HG03159 (cell line): ENCODE results near the gene MOXD1.
"Not testable (repeated sequence)": the region's sequence is repeated elsewhere in the genome, so short reads cannot be mapped to it uniquely, and the experiment has no call there.

Experiments used
- ATAC-seq: cut with Tn5 transposase; IDR thresholded peaks from one replicate; pipeline ENCODE4 v1.9.1; 2021; ENCODE audit warnings: mild to moderate bottlenecking, moderate library complexity; ENCODE audit not compliant: unreplicated experiment

MOXD1 gene

DNA sequence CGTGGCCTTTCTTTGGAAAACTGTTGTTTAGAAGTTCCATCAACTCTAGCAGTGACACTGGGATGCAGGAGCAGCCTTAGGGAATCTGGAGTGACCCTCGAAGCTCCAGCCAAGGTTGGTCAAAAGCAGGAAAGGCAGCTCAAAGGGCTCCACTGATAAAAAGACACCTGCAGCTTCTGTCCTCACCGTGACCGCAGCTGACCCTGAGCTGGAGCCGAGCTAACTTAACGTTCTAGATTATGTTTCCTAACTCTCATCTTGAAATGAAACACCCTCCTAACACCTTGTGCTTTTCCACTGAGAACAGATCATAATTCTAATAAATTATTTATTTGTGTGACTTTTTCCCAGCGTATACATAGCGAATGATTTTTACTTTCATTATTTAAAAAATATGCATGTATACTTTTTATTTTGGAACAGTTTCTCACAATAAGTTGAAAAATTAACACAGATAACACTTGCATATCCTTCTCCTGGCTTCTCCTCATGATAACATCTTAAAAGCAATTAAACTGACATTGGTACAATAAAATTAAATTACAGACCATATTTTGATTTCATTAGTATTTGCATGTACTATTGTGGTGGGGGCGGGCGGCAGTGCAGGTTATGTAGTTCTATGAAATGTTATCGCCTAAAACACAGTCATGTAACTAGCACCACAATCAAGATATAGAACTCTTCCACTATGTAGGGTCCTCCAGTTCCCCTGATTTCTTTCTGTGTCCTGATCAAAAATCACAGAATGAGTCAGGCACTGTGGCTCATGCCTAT, 116.1 kb downstream of the MOXD1 start:
- no peak for ATAC-seq

DNA sequence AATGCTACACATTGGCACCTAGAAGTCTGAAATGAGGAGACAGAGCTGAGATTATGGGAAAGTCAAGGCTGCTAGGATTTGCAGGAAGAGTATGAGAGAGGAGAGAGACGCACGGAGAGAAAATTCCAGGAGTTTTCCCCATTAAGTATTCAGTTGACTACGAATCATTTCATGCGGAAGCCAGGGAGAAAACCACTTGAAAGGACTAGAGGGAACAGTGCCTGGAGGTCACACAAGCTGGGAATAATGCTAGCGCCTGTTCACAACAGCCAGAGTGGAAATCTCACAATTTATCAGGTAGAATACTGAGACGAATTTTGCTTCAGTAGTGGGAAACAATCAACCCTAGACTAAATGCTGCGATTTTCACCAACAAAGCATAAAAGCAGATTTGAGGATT, 118.6 kb downstream of the MOXD1 start:
- no peak for ATAC-seq

DNA sequence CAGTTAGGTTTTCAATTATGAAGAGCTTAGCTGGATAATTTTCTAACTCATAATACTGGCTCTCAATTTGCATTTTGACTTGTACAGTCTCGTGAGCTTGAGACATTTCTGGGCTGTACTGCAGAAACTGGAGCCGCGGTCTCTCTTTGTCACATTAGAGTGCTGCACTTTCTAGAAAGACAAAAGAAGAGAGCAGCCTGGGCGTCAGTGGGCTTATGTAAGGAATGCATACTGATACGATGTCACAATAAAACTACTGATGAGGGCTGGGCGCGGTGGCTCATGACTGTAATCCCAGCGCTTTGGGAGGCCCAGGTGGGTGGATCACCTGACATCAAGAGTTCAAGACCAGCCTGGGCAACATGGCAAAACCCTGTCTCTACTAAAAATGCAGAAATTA, 120.8 kb downstream of the MOXD1 start:
- no peak for ATAC-seq

GRCh38 chr6:132279592-132280139, 121.6 kb downstream of the MOXD1 start:
- peak; percentile 95 for ATAC-seq

- no peak for ATAC-seq
These were observed 126.0 kb downstream of the MOXD1 start for GRCh38 chr6:132275066-132275970.

DNA sequence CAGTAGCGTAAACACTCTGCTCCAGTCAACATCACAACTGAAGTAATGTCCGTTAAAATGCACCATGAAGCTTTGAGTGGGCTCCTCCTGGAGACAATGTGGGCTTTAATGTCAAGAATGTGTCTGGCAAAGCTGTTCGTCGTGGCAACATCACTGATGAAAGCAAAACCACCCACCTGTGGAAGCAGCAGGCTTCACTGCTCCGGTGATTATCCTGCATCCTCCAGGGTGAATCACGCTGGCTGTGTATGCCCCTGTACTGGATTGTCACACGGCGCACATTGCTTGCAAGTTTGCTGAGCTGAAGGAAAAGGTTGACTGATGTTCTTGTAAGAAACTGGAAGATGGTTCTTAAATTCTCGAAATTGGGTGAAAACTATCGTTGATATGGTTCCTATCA, 128.5 kb downstream of the MOXD1 start:
- no peak for ATAC-seq

DNA sequence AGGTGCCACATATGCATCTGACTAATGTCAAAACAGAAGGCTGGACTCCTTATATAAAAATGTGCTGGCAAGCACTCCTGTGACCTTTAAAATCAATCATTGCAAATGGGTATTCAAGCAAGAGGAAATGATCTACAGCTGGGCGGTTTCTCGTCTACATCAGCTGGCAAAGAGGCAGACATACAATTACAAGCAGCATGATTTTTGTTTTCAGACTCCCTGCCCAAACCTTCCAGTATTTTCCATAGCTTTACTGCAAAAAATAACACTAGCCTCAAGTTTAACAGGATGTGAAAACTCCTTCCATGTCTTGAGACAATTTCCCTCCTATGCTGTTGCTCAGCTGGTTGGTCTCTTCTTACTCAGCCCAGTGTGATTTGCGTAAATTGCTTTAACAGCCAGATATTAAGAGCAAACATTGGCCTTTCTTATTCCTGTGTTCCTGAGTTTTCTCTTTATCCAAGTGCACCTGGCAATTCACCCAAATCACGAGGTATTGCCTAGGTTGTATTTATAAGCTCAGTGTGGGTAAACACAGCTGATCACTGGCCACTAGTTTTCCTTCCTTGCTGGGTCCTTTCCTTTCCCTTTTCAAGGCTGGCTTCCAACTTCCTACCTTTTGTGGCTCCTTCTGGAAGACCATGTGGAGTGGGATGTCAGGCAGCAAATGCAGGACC, 130.4 kb downstream of the MOXD1 start:
- peak; percentile 48 for ATAC-seq

DNA sequence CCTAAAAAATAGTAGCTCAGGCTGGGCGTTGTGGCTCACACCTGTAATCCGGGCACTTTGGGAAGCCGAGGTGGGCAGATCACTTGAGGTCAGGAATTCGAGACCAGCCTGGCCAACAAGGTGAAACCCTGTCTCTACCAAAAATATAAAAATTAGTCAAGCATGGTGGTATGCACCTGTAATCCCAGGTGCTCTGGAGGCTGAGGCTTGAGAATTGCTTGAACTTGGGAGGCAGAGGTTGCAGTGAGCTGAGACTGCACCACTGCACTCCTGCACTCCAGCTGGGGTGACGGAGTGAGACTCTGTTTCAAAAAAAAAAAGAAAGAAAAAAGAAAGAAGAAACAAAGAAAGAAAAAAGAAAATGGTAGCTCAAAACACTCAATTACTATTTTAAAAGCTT, 132.6 kb downstream of the MOXD1 start:
- ATAC-seq: not testable (repeated sequence)

- ATAC-seq: no peak
These were observed 133.1 kb downstream of the MOXD1 start for GRCh38 chr6:132268209-132268608.

- ATAC-seq: no peak
These were observed 135.7 kb downstream of the MOXD1 start for GRCh38 chr6:132265451-132266097.

DNA sequence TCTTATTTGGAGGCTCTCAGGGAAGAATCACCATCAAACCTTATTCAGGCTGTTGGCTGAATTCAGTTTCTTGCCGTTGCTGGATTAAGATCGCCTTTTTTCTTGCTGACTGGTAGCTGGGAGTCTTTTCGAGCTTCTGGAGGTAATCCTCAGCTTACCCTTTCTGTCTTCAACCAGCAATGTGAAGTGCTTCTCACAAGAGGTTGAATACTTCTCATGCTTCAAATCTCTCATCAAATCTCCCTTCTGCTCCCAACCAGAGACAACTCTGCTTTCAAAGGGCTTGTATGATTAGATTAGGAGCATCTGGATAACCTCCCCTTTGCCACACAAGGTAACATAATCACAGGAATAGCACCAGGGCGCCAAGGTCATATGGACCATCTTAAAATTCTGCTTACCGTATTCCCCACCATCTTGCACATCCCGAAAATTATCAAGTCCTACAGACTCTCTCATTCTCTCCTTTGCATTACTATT, 137.2 kb downstream of the MOXD1 start:
- ATAC-seq: no peak

DNA sequence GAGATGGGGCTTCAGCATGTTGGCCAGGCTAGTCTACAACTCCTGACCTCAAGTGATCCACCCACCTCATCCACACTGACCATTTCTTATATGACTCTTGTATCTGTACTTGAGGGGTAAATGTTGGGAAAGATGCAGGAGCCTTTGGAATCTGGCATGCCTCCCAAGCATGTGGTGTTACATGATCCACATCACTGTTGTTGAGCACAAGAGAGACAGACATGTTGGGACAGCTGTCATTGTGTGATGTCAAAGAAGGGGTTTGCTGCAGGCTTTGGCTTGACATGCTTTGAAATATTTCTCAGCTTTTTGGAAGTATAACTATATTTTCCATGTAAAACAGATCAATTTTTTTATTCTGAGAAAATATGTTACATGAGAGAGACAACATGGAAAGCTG, 139.9 kb downstream of the MOXD1 start:
- ATAC-seq: no peak

DNA sequence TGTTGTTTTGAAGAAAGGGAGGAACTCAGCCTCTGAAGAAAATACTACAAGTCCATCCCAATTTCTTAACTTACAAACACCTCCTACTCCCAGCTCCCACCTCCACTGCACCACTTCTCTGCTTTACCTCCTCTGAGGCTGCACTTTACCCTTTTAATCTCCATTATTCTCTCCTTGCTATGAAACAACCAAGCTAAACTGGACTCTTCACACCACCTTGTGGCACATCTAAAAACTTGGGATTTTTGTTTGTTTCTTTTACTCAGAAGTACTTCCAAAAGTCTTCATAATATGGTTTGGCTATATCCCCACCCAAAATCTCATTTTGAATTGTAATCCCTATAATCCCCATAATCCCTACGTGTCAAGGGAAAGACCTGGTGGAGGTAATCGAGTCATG, 142.2 kb downstream of the MOXD1 start:
- ATAC-seq: no peak

GRCh38 chr6:132257561-132257960, 143.7 kb downstream of the MOXD1 start:
- no peak for ATAC-seq

GRCh38 chr6:132256457-132256856, 144.8 kb downstream of the MOXD1 start:
- ATAC-seq: no peak

GRCh38 chr6:132253906-132254305, 147.4 kb downstream of the MOXD1 start:
- no peak for ATAC-seq

- no peak for ATAC-seq
These were observed 148.1 kb downstream of the MOXD1 start for GRCh38 chr6:132253211-132253610.

DNA sequence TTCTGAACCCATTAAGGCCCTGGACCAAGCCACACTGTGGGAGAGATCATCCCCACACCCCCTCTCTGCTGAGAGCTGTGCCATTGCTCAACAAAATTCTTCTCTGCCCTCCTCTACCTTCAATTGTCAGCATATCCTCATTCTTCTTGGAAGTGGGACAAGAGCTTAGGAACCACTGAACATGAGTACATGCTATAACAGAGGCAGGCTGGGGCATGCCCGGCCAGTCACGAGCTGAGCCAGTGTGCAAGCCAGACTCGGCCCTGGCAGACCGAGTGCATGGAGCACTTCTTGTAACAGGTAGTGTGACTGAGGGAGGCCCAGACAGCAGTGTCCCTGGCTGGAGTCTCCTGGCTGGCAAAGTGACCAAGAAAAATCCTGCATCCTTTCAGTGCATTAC, 149.2 kb downstream of the MOXD1 start:
- ATAC-seq: no peak

GRCh38 chr6:132251711-132252110, 149.6 kb downstream of the MOXD1 start:
- ATAC-seq: no peak

- no peak for ATAC-seq
These were observed 153.7 kb downstream of the MOXD1 start for GRCh38 chr6:132247381-132248159.
